Lung (tissue), 12 donors: ENCODE data around the gene ADTRP. TPM values are rescaled to one million over a fixed set of nuclear protein-coding genes. Genes with fewer than 3 reads are reported as not detected.

Source experiments
- ATAC-seq: fragments of 200-7000 bp; cut with Tn5 transposase; one replicate; pipeline ENCODE4 v1.9.1; 2020; ENCODE audit warnings: moderate number of reproducible peaks; ENCODE audit not compliant: insufficient read depth, low FRiP score
- DNase-seq, 3 donors: peaks; one replicate each; pipeline ENCODE4 v3.0.0-alpha.2; 2013 to 2017
- H3K27ac ChIP-seq, 2 donors: one replicate each; pipeline ENCODE4 v1.5.1; 2013; ENCODE audit warnings: mild to moderate bottlenecking in 2 of 2, moderate library complexity in 2 of 2, control low read depth in 1 of 2, inconsistent platforms in 1 of 2, low read depth in 1 of 2, low read length in 1 of 2
- H3K27me3 ChIP-seq, 3 donors: one replicate each; pipeline ENCODE4 v1.5.1; 2013; ENCODE audit warnings: low read length in 2 of 3; ENCODE audit not compliant: control insufficient read depth in 3 of 3, insufficient read depth in 3 of 3
- H3K36me3 ChIP-seq, 4 donors: one replicate each; pipeline ENCODE4 v1.5.1; 2013; ENCODE audit warnings: low read length in 4 of 4, mild to moderate bottlenecking in 1 of 4, moderate library complexity in 1 of 4; ENCODE audit not compliant: control insufficient read depth in 4 of 4, insufficient read depth in 4 of 4
- H3K4me1 ChIP-seq, 5 donors: one replicate each; pipeline ENCODE4 v1.5.1; 2013; ENCODE audit warnings: low read length in 5 of 5, mild to moderate bottlenecking in 2 of 5, moderate library complexity in 1 of 5; ENCODE audit not compliant: control insufficient read depth in 5 of 5, insufficient read depth in 5 of 5
- H3K4me3 ChIP-seq: one replicate; pipeline ENCODE4 v1.5.1; 2013; ENCODE audit warnings: mild to moderate bottlenecking, control low read depth, moderate library complexity
- H3K9ac ChIP-seq, 2 donors: one replicate each; pipeline ENCODE4 v1.5.1; 2013; ENCODE audit warnings: low read length in 2 of 2, control low read depth in 1 of 2; ENCODE audit not compliant: insufficient read depth in 1 of 2
- H3K9me3 ChIP-seq, 4 donors: one replicate each; pipeline ENCODE4 v1.5.1; 2013; ENCODE audit warnings: low read length in 3 of 4, mild to moderate bottlenecking in 1 of 4, moderate library complexity in 1 of 4; ENCODE audit not compliant: control insufficient read depth in 4 of 4, insufficient read depth in 3 of 4
- CTCF ChIP-seq: IDR thresholded peaks from 2 replicates; pipeline ENCODE4 v1.5.1; 2012; ENCODE audit warnings: mild to moderate bottlenecking; ENCODE audit errors: control extremely low read depth, extremely low read depth
- WGBS, 2 donors: extraction: QIAGEN DNeasy Blood & Tissue Kit; methylation state at CpG; one replicate each; pipeline ENCODE4 v1.1.7; 2013; 5-methylcytosine and 5-hydroxymethylcytosine counted together
- polyA plus RNA-seq, 2 donors: library from polyadenylated mRNA; stranded (reverse); fragments of 200-250 nt; gene quantifications; one replicate each; pipeline ENCODE4 v1.2.1, GENCODE V29; 2013
- total RNA-seq, 2 donors: library from RNA; depleted of rRNA in 1 of 2; stranded (reverse); fragments of >200 nt in 1 of 2; gene quantifications; one replicate each; pipeline ENCODE4 v1.2.1, GENCODE V29; 2014 to 2021
- donor health status: control.
- donor health status: control.
- donor health status: Bipolar disorder and iron deficiency.
- donor health status: healthy.
- donor health status: DM: yes; HTN: yes; CAD: no.

The ADTRP gene
- total and polyA plus RNA-seq, 4 donors: 3.9 to 8.0 (median 5.7) TPM

DNA sequence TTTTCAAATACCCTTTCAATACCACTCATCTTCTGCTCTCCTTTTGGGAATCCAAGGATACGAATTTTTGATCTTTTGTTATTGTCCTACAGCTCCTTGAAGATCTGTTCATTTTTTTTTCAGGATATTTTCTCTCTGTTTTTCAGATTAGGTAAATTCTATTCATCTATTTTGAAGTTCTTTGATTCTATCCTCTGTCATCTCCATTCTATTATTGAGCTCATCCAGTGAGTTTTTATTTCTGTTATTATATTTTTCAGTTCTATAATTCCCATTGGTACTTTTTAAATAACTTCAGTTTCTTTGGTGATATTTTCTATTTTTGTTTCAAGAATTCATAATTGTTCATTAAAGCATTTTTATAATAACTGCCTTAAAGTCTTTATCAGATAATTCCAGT, 14.7 kb upstream of the ADTRP start:
- no peak for DNase-seq
- no peak overlapping the region for H3K4me3 ChIP-seq
- H3K9ac ChIP-seq: no peak overlapping the region
- H3K36me3 ChIP-seq: no peaks in the 10 kb centered on the region
- H3K9me3 ChIP-seq: no peaks in the 10 kb centered on the region
- H3K27me3 ChIP-seq: no peaks in the 10 kb centered on the region
- no peak for ATAC-seq
- peaks cover 0 to 12% (median 0%) of the 10 kb centered on the region in 5 donors for H3K4me1 ChIP-seq
- H3K27ac ChIP-seq: no peak overlapping the region
- 83 to 84% methylated on average over 1 of the region's 1 CpG for WGBS, 2 donors
- TF ChIP-seq CTCF: no peak

- DNase-seq: no peak
- H3K36me3 ChIP-seq: no peaks in the 10 kb centered on the region
- 66 to 87% methylated on average over 8 of the region's 8 CpGs for WGBS, 2 donors
- peaks cover 0 to 12% (median 0%) of the 10 kb centered on the region in 5 donors for H3K4me1 ChIP-seq
- no peak overlapping the region for H3K9ac ChIP-seq
- H3K27me3 ChIP-seq: no peaks in the 10 kb centered on the region
- no peak overlapping the region for H3K4me3 ChIP-seq
- ATAC-seq: no peak
- H3K27ac ChIP-seq: no peak overlapping the region
- no peak for TF ChIP-seq CTCF
- no peaks in the 10 kb centered on the region for H3K9me3 ChIP-seq
Measured at GRCh38 chr6:11791354-11792107, 12.9 kb upstream of the ADTRP start.

- DNase-seq: peak in 2 of 3 donors; percentile 61 to 78
- Histone ChIP-seq H3K9me3 (no peaks in the 10 kb centered on the region), H3K27me3 (no peaks in the 10 kb centered on the region), H3K4me1 (peaks cover 0 to 7% (median 0%) of the 10 kb centered on the region in 5 donors), H3K4me3 (no peak overlapping the region), H3K36me3 (no peaks in the 10 kb centered on the region), H3K9ac (no peak overlapping the region), H3K27ac (no peak overlapping the region)
- WGBS, 2 donors: 67 to 85% methylated on average over 5 of the region's 5 CpGs
- no peak for TF ChIP-seq CTCF
- peak; percentile 57 for ATAC-seq
Measured at GRCh38 chr6:11789744-11790143, 11.1 kb upstream of the ADTRP start.
